GM12878 (cell line): ENCODE measurements around the gene PAM. TPM values are rescaled to one million over a fixed set of nuclear protein-coding genes. Genes with fewer than 3 reads are reported as not detected.

Source experiments
- ATAC-seq: fragments of 200-7000 bp; cut with Tn5 transposase; 3 replicates; pipeline ENCODE4 v1.9.1; 2020; ENCODE audit warnings: mild to moderate bottlenecking, moderate library complexity
- BruUV-seq: library from RNA; stranded (reverse); fragments of 400-500 nt; replicated peaks from 2 replicates; lab custom pipeline; 2021; lab: Mats Ljungman, UMichigan
- CTCF ChIA-PET: fragments of 300-600 bp; sonication (Branson Sonifier 250); formaldehyde crosslinking; extraction: SDS; loops from one replicate; lab custom pipeline; 2021; ENCODE audit warnings: inconsistent platforms; lab: Yijun Ruan, JAX
- POLR2A ChIA-PET: fragments of 350-600 bp; formaldehyde crosslinking; extraction: SDS; loops from one replicate; lab custom pipeline; 2021; ENCODE audit warnings: inconsistent platforms; lab: Charles Lee
- RAD21 ChIA-PET: fragments of 300-600 bp; sonication (Branson Sonifier 250); formaldehyde crosslinking; loops from one replicate; lab custom pipeline; 2023; ENCODE audit warnings: antibody characterized with exemption; ENCODE audit not compliant: unreplicated experiment; lab: Charles Lee
- SMC1A ChIA-PET: fragments of 300-600 bp; sonication (Branson Sonifier 250); formaldehyde crosslinking; loops from one replicate; lab custom pipeline; 2023; ENCODE audit not compliant: unreplicated experiment, uncharacterized antibody; lab: Charles Lee
- DNase-seq: peaks from one replicate; pipeline ENCODE4 v3.0.0-alpha.2; 2011; ENCODE audit warnings: low read depth, low spot score
- FAIRE-seq: peaks from 3 replicates; lab custom pipeline; 2011; peaks lifted over from hg19 to GRCh38; lab: Jason Lieb, UNC
- H2AFZ ChIP-seq: 2 replicates; pipeline ENCODE4 v1.6.0; 2011; ENCODE audit warnings: low read depth, low read length, control low read depth; ENCODE audit not compliant: control insufficient read depth
- H3K27ac ChIP-seq: 2 replicates; pipeline ENCODE4 v1.5.1; 2011; ENCODE audit warnings: control low read depth; ENCODE audit not compliant: control insufficient read depth, insufficient read depth
- H3K27me3 ChIP-seq, 2 experiments: replicated peaks in 1 of 2; 2 replicates each; pipeline versions ENCODE4 v1.6.0 to v1.6.1; 2011; ENCODE audit warnings: low read length in 1 of 2; ENCODE audit not compliant: control insufficient read depth in 2 of 2, insufficient read depth in 2 of 2
- H3K36me3 ChIP-seq, 2 experiments: 2 replicates each; pipeline ENCODE4 v1.5.1; 2011; ENCODE audit warnings: low read length in 1 of 2; ENCODE audit not compliant: control insufficient read depth in 2 of 2, insufficient read depth in 2 of 2
- H3K4me1 ChIP-seq: 2 replicates; pipeline ENCODE4 v1.6.1; 2011; ENCODE audit warnings: mild to moderate bottlenecking, low read length, moderate library complexity, mixed read lengths; ENCODE audit not compliant: control insufficient read depth, insufficient read depth
- H3K4me2 ChIP-seq: 2 replicates; pipeline ENCODE4 v1.6.0; 2011; ENCODE audit warnings: control low read depth; ENCODE audit not compliant: control insufficient read depth, insufficient read depth
- H3K4me3 ChIP-seq: fragments of 200-600 bp; sonication (generic); 2 replicates; pipeline ENCODE4 v1.5.1; 2016
- H3K79me2 ChIP-seq: 2 replicates; pipeline ENCODE4 v1.6.0; 2011; ENCODE audit warnings: low read length; ENCODE audit not compliant: control insufficient read depth, insufficient read depth
- H3K9ac ChIP-seq: 2 replicates; pipeline ENCODE4 v1.8.0; 2011; ENCODE audit warnings: low read length, control low read depth, mixed read lengths; ENCODE audit not compliant: control insufficient read depth, insufficient read depth
- H3K9me3 ChIP-seq: replicated peaks from 3 replicates; pipeline ENCODE4 v1.5.1; 2011; ENCODE audit warnings: mild to moderate bottlenecking, low read length; ENCODE audit not compliant: control insufficient read depth, insufficient read depth
- H4K20me1 ChIP-seq: 2 replicates; pipeline ENCODE4 v1.6.0; 2011; ENCODE audit not compliant: control insufficient read depth, insufficient read depth
- ASH2L ChIP-seq: fragments of 300-600, 200-600 bp; sonication (generic); IDR thresholded peaks from 2 replicates; pipeline ENCODE4 v1.6.1; 2017; ENCODE audit warnings: low read depth, mild to moderate bottlenecking, borderline replicate concordance
- CHD4 ChIP-seq: fragments of 200-600 bp; sonication (generic); IDR thresholded peaks from 2 replicates; pipeline ENCODE4 v1.6.1; 2016; ENCODE audit warnings: mild to moderate bottlenecking
- CREB1 ChIP-seq: IDR thresholded peaks from 2 replicates; pipeline ENCODE4 v1.6.1; 2012; ENCODE audit warnings: low read depth, mild to moderate bottlenecking, inconsistent platforms
- LARP7 ChIP-seq: fragments of 450-650 bp; IDR thresholded peaks from 2 replicates; pipeline ENCODE4 v1.6.1; 2017; ENCODE audit warnings: mild to moderate bottlenecking
- PKNOX1 ChIP-seq: fragments of 450-650 bp; IDR thresholded peaks from 2 replicates; pipeline ENCODE4 v1.6.1; 2016; ENCODE audit warnings: mild to moderate bottlenecking
- RAD21 ChIP-seq: IDR thresholded peaks from 2 replicates; pipeline ENCODE4 v1.6.1; 2011; ENCODE audit warnings: mild to moderate bottlenecking, low read depth, low read length, moderate library complexity; ENCODE audit not compliant: insufficient read depth
- SIN3A ChIP-seq: IDR thresholded peaks from 2 replicates; pipeline ENCODE4 v1.6.1; 2012; ENCODE audit warnings: low read depth, low read length, improper control_type of control experiment
- SP1 ChIP-seq: IDR thresholded peaks from one replicate; pipeline ENCODE4 v1.6.1; 2011; ENCODE audit warnings: low read depth, low read length
- SUPT20H ChIP-seq: IDR thresholded peaks from 2 replicates; pipeline ENCODE4 v1.6.1; 2011; ENCODE audit warnings: low read depth, mild to moderate bottlenecking, low read length, moderate library complexity, borderline replicate concordance; ENCODE audit not compliant: control insufficient read depth
- ZBTB11 ChIP-seq: fragments of 450-650 bp; formaldehyde crosslinking; IDR thresholded peaks from 2 replicates; pipeline ENCODE4 v1.5.0; 2022; ENCODE audit warnings: mild to moderate bottlenecking, missing genetic modification characterization
- ZBTB33 ChIP-seq: fragments of 450-650 bp; IDR thresholded peaks from 2 replicates; pipeline ENCODE4 v1.6.1; 2017; ENCODE audit warnings: mild to moderate bottlenecking
- WGBS: methylation state at CpG from one replicate; pipeline ENCODE4 v1.1.6; 2016; ENCODE audit warnings: low lambda C conversion rate; ENCODE audit not compliant: insufficient replicate concordance, insufficient coverage; ENCODE audit errors: missing lambda C conversion rate; 5-methylcytosine and 5-hydroxymethylcytosine counted together
- in situ Hi-C: fragments of 300-500 bp; cut with MboI; formaldehyde crosslinking; loops from 9 replicates; pipeline ENCODE4 v1.14.3; 2018; ENCODE audit warnings: mixed read lengths
- intact Hi-C: fragments of 100-400 bp; cut with micrococcal nuclease; formaldehyde crosslinking; loops from one replicate; pipeline ENCODE4 v1.14.2; 2022; ENCODE audit not compliant: unreplicated experiment
- polyA plus RNA-seq, 11 experiments: library from polyadenylated mRNA; depleted of rRNA in 4 of 11; unstranded in 6 of 11; stranded (reverse) in 5 of 11; fragments of >200 nt; fragmentation: Nextera tagmentation in 4 of 11; fragmentation: Illumina TruSeq in 1 of 11; extraction: Ambion mirVana in 4 of 11; extraction: Trizol in 1 of 11; gene quantifications; 1 replicate in 1 of 11; 2 replicates in 10 of 11; pipeline versions ENCODE4 v1.2.1 to v1.2.3, GENCODE V29; 2011 to 2016; ENCODE audit warnings: inconsistent platforms in 2 of 11, missing spikeins in 2 of 11, low read depth in 1 of 11
- total RNA-seq, 4 experiments: library from RNA; depleted of rRNA in 3 of 4; stranded (reverse); fragments of >200 nt in 3 of 4; fragmentation: Illumina TruSeq in 1 of 4; extraction: Trizol in 1 of 4; gene quantifications; 2 replicates each; pipeline versions ENCODE4 v1.2.1 to v1.2.3, GENCODE V29; 2013 to 2021

Gene PAM
- total and polyA plus RNA-seq, 10 of the 15 experiments (the other 5 are each of a cell fraction or from before 2014, with no cell fraction given), result 5.5 to 72.5 (median 15.4) TPM

DNA sequence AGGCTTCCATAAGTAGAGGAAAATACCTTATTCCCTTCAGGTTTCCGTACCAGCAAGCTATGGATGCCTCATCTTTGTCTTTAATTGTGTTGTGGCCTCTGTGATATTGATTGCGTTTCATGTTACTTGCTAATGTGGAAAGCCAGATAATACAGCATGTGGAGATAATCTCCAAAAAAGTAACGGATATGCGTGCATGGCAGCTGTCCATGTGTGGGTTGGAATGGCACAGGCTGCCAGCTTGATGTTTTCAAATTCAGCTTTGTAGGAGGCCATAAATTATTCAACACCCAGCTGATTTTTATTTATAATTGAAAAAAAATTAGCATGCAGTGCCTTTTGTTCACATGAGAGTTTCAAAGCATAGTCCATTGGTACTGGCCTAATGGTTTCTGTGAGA is 219.9 kb downstream of the PAM start:
- POLR2A ChIA-PET, result no interaction called here
- Histone ChIP-seq H3K4me1 (no peaks in the 10 kb centered on the region), H3K36me3 (no peaks in the 10 kb centered on the region; a peak in 1 of 4 replicates), H3K27ac (no peak overlapping the region), H3K27me3 (no peaks in the 10 kb centered on the region), H3K4me2 (no peak overlapping the region), H2AFZ (no peak overlapping the region), H3K9ac (no peak overlapping the region), H4K20me1 (no peaks in the 10 kb centered on the region), H3K9me3 (no peaks in the 10 kb centered on the region), H3K79me2 (no peaks in the 10 kb centered on the region), H3K4me3 (no peak overlapping the region)
- WGBS, result 97% methylated on average over 4 of the region's 4 CpGs
- RAD21 ChIA-PET, result no interaction called here
- intact Hi-C loops, result no loop called here
- CTCF ChIA-PET, result no interaction called here
- DNase-seq (no peak), ATAC-seq (no peak), FAIRE-seq (no peak)
- in situ Hi-C loops, result no loop called here
- SMC1A ChIA-PET, result interaction anchor here (0.6 kb wide), 1 partner anchor 10 kb away, joined by 3 read pairs; no protein-coding TSS in a partner anchor
- BruUV-seq, result no TSS peak
- TF ChIP-seq ZBTB33 (no peak), ZBTB11 (CRISPR knock-in tag) (no peak), PKNOX1 (no peak), ASH2L (no peak), CREB1 (no peak), RAD21 (no peak), SP1 (no peak), SIN3A (no peak), CHD4 (no peak), SUPT20H (no peak), LARP7 (no peak)
